ENCODE measurements around the gene LATS2.

The LATS2 gene

GRCh38 chr13:20989656-20990321, 71.6 kb downstream of the LATS2 start:
- no peak overlapping the region for H3K4me3 ChIP-seq (ENCODE audit: low read length)
- TF ChIP-seq CTCF (IDR thresholded peaks at IDR 0.05; ENCODE audit: insufficient read depth, low read depth, low read length, missing control alignments), result no peak
- DNase-seq (ENCODE audit: low read depth), result no peak

GRCh38 chr13:20988909-20989655, 72.3 kb downstream of the LATS2 start:
- no peak for TF ChIP-seq CTCF (IDR thresholded peaks at IDR 0.05; ENCODE audit: insufficient read depth, low read depth, low read length, missing control alignments)
- DNase-seq (ENCODE audit: low read depth), result no peak
- no peak overlapping the region for H3K4me3 ChIP-seq (ENCODE audit: low read length)

DNA sequence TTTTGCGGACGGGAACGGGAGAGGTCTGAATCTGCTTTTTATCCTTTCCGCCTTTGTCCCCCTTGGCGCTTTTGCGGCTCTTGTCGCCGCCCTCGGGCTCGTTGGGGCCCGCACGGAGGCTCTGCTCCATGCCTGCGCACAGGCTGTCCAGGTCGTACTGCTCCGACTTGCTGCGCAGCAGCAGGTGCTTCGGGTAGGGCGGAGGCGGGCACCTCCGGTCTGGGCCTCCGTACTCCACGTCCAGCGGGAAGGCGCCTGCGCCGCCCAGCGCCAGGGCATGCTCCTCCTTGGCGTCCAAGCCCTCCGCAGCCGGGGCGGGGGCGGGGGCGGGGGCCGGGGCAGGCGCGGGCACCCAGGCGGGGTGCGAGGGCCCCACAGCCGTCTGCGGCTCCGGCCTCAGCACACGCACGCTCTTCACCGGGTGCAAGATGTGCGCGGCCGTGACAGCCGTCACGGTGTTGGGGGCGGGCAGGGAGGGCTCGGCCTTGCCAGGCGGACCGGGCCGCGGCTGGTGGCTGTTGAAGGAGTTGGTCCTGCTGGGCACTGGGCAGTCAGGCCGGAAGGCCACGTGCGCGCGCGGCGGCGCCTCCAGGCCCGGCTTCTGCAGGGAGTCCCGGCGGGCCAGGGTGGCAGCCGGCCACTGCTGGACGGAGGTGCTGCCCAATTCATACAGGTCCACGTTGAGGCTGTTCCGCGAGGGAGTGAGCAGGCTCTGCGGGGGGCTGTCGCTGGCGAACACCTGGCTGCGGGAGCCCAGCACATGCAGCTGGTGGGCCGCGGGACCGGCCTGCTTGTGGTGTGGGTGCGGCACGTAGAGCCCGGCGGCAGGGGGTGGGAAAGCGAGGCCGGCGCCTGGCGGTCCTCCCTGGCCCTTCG, 73.1 kb downstream of the LATS2 start:
- TF ChIP-seq CTCF (IDR thresholded peaks at IDR 0.05; ENCODE audit: insufficient read depth, low read depth, low read length, missing control alignments), result no peak
- DNase-seq (ENCODE audit: low read depth), result no peak
- H3K4me3 ChIP-seq (ENCODE audit: low read length), result no peak overlapping the region

- DNase-seq (ENCODE audit: low read depth), result no peak
- no peak for TF ChIP-seq CTCF (IDR thresholded peaks at IDR 0.05; ENCODE audit: insufficient read depth, low read depth, low read length, missing control alignments)
- no peak overlapping the region for H3K4me3 ChIP-seq (ENCODE audit: low read length)
Measured at GRCh38 chr13:20987599-20987998, 73.8 kb downstream of the LATS2 start.

DNA sequence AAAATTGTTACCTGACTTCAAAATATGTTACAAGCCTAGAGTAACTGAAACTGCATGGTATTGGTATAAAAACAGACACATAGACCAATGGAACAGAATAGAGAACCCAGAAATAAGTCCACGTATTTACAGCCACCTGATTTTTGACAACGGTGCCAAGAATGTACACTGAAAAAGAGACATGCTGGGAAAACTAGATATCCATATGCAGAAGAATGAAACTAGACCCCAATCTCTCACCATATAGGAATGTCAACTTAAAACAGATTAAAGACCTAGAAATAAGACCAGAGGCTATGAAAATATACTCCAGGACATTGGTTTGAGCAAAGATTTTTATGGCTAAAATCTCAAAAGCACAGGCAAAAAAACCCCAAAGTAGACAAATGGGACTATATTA, 76.5 kb downstream of the LATS2 start:
- no peak for TF ChIP-seq CTCF (IDR thresholded peaks at IDR 0.05; ENCODE audit: insufficient read depth, low read depth, low read length, missing control alignments)
- no peak overlapping the region for H3K4me3 ChIP-seq (ENCODE audit: low read length)
- DNase-seq (ENCODE audit: low read depth), result no peak

DNA sequence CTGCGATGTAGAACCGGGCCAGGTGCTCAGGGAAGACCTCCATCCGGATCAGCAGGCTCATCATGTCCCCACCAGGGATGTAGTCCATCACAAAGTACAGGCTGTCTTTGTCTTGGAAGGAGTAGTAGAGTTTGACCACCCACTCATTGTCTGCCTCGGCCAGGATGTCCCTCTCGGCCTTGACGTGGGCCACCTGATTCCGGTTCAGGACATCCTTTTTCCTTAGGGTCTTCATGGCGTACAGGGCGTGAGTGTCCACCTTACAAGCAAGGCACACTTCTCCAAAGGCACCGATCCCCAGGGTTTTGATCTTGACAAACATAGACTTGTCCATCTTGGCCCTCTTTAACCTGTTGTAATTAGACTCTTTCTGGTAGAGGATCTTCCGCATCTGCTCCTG, 78.0 kb downstream of the LATS2 start:
- H3K4me3 ChIP-seq (ENCODE audit: low read length), result no peak overlapping the region
- no peak for TF ChIP-seq CTCF (IDR thresholded peaks at IDR 0.05; ENCODE audit: insufficient read depth, low read depth, low read length, missing control alignments)
- no peak for DNase-seq (ENCODE audit: low read depth)

All from epithelial cell of esophagus (primary cell).